ENCODE results near the gene PLEKHH1. TPM values are rescaled to one million over a fixed set of nuclear protein-coding genes. Genes with fewer than 3 reads are reported as not detected.
A peak's percentile ranks its signal among the peaks of the same experiment; 100 is the strongest.

PLEKHH1 gene
- total and polyA plus RNA-seq, 2 experiments from 2014 or later, result 14.7 to 33.9 TPM

- H3K4me3 Mint-ChIP-seq, result peak overlapping the region; percentile 79
These were observed 18.9 kb upstream of the PLEKHH1 start for GRCh38 chr14:67514203-67514607.

More at GRCh38 chr14:67514203-67514607, 18.9 kb upstream of the PLEKHH1 start:
- Mint-ChIP-seq H3K27me3 (ENCODE audit: insufficient read depth, low read depth, poor library complexity) (peaks cover 31% of the 10 kb centered on the region), H3K27ac (no peak overlapping the region), H3K4me1 (peaks cover 18% of the 10 kb centered on the region), H3K9me3 (no peaks in the 10 kb centered on the region), H3K36me3 (ENCODE audit: low read depth) (no peaks in the 10 kb centered on the region)
- Histone ChIP-seq H3K4me3 (peak overlapping the region; percentile 83), H3K27ac (ENCODE audit: low read depth) (no peak overlapping the region), H3K9me2 (ENCODE audit: insufficient read depth) (no peaks in the 10 kb centered on the region), H3K4me2 (peak overlapping the region; percentile 90), H3K27me3 (ENCODE audit: insufficient read depth) (peaks cover 55% of the 10 kb centered on the region), H3F3A (replicated peaks; ENCODE audit: low read depth) (0 out of 2 replicates have a peak, but pooled peaks cover 3% of the 10 kb centered on the region), H2AFZ (peak overlapping the region; percentile 90), H3K4me1 (ENCODE audit: insufficient read depth) (no peaks in the 10 kb centered on the region; the same call in 1 of the 2 replicates), H3K36me3 (ENCODE audit: insufficient read depth) (no peaks in the 10 kb centered on the region), H3K79me2 (replicated peaks; ENCODE audit: insufficient read depth) (no peaks in the 10 kb centered on the region), H4K20me1 (replicated peaks; ENCODE audit: insufficient read depth) (no peaks in the 10 kb centered on the region; the same call in 1 of the 2 replicates)
- DNase-seq (ENCODE audit: low spot score), result peak; percentile 31
- peak; percentile 18 for ATAC-seq
- TF ChIP-seq ZNF462 (CRISPR knock-in tag; IDR thresholded peaks at IDR 0.05) (no peak), ZNF331 (CRISPR knock-in tag; IDR thresholded peaks at IDR 0.05; ENCODE audit: low read depth) (no peak), EZH2 (IDR thresholded peaks at IDR 0.05; ENCODE audit: low read depth, unreplicated experiment) (no peak), EZH2phosphoT487 (IDR thresholded peaks at IDR 0.05; ENCODE audit: unreplicated experiment) (no peak), POLR2AphosphoS5 (IDR thresholded peaks at IDR 0.05; ENCODE audit: low read depth) (no peak), REST (IDR thresholded peaks at IDR 0.05; ENCODE audit: unreplicated experiment) (no peak), ETS1 (IDR thresholded peaks at IDR 0.05) (no peak), NANOG (IDR thresholded peaks at IDR 0.05; ENCODE audit: borderline replicate concordance) (no peak)
- TF ChIP-seq, protein P1, sequence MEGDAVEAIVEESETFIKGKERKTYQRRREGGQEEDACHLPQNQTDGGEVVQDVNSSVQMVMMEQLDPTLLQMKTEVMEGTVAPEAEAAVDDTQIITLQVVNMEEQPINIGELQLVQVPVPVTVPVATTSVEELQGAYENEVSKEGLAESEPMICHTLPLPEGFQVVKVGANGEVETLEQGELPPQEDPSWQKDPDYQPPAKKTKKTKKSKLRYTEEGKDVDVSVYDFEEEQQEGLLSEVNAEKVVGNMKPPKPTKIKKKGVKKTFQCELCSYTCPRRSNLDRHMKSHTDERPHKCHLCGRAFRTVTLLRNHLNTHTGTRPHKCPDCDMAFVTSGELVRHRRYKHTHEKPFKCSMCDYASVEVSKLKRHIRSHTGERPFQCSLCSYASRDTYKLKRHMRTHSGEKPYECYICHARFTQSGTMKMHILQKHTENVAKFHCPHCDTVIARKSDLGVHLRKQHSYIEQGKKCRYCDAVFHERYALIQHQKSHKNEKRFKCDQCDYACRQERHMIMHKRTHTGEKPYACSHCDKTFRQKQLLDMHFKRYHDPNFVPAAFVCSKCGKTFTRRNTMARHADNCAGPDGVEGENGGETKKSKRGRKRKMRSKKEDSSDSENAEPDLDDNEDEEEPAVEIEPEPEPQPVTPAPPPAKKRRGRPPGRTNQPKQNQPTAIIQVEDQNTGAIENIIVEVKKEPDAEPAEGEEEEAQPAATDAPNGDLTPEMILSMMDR (conservative IDR thresholded peaks at IDR 0.05; ENCODE audit: low read depth in 2 of 2), result no peak

Data from GM23338 (cell line).